A204.1 (cell line): Measurements from ENCODE around the gene SYNE2.

Experiments
- FAIRE-seq: peaks from 2 replicates; lab custom pipeline; 2012; peaks lifted over from hg19 to GRCh38; lab: Jason Lieb, UNC

SYNE2 gene

GRCh38 chr14:64220466-64220865 lies 367.7 kb downstream of the SYNE2 start:
- no peak for FAIRE-seq

- FAIRE-seq, result no peak
Measured at GRCh38 chr14:64221391-64222003, 368.7 kb downstream of the SYNE2 start.

GRCh38 chr14:64225151-64225757 lies 372.4 kb downstream of the SYNE2 start:
- no peak for FAIRE-seq

GRCh38 chr14:64227856-64228255 lies 375.1 kb downstream of the SYNE2 start:
- no peak for FAIRE-seq

- no peak for FAIRE-seq
Measured at GRCh38 chr14:64229489-64229888, 376.7 kb downstream of the SYNE2 start.

- no peak for FAIRE-seq
Measured at GRCh38 chr14:64232095-64232838, 379.5 kb downstream of the SYNE2 start.

- no peak for FAIRE-seq
Measured at GRCh38 chr14:64232944-64233343, 380.1 kb downstream of the SYNE2 start.

GRCh38 chr14:64233531-64234190 lies 380.9 kb downstream of the SYNE2 start:
- FAIRE-seq, result no peak

GRCh38 chr14:64234877-64235651 lies 382.3 kb downstream of the SYNE2 start:
- FAIRE-seq, result no peak

- FAIRE-seq, result no peak
Measured at GRCh38 chr14:64235652-64236640, 383.1 kb downstream of the SYNE2 start.

- no peak for FAIRE-seq
Measured at GRCh38 chr14:64238049-64238448, 385.2 kb downstream of the SYNE2 start.

- FAIRE-seq, result no peak
Measured at GRCh38 chr14:64238631-64239030, 385.8 kb downstream of the SYNE2 start.

GRCh38 chr14:64244279-64244678 lies 391.5 kb downstream of the SYNE2 start:
- no peak for FAIRE-seq

GRCh38 chr14:64245491-64245890 lies 392.7 kb downstream of the SYNE2 start:
- no peak for FAIRE-seq

- no peak for FAIRE-seq
Measured at GRCh38 chr14:64246688-64247087, 393.9 kb downstream of the SYNE2 start.

- FAIRE-seq, result no peak
Measured at GRCh38 chr14:64247195-64247594, 394.4 kb downstream of the SYNE2 start.

- FAIRE-seq, result no peak
Measured at GRCh38 chr14:64248689-64249088, 395.9 kb downstream of the SYNE2 start.

GRCh38 chr14:64249363-64249762 lies 396.6 kb downstream of the SYNE2 start:
- no peak for FAIRE-seq

GRCh38 chr14:64253672-64254071 lies 400.9 kb downstream of the SYNE2 start:
- FAIRE-seq, result no peak

- FAIRE-seq, result no peak
Measured at GRCh38 chr14:64255756-64256155, 403.0 kb downstream of the SYNE2 start.

- FAIRE-seq, result no peak
Measured at GRCh38 chr14:64260418-64260817, 407.6 kb downstream of the SYNE2 start.
